GM19023 (cell line): ENCODE data around the gene FAM83C.
"Not testable (repeated sequence)": the region's sequence is repeated elsewhere in the genome, so short reads cannot be mapped to it uniquely, and the experiment has no call there.

ENCODE experiments used
- ATAC-seq: cut with Tn5 transposase; IDR thresholded peaks from one replicate; pipeline ENCODE4 v1.9.1; 2021; ENCODE audit warnings: mild to moderate bottlenecking, moderate library complexity; ENCODE audit not compliant: unreplicated experiment

Gene FAM83C

DNA sequence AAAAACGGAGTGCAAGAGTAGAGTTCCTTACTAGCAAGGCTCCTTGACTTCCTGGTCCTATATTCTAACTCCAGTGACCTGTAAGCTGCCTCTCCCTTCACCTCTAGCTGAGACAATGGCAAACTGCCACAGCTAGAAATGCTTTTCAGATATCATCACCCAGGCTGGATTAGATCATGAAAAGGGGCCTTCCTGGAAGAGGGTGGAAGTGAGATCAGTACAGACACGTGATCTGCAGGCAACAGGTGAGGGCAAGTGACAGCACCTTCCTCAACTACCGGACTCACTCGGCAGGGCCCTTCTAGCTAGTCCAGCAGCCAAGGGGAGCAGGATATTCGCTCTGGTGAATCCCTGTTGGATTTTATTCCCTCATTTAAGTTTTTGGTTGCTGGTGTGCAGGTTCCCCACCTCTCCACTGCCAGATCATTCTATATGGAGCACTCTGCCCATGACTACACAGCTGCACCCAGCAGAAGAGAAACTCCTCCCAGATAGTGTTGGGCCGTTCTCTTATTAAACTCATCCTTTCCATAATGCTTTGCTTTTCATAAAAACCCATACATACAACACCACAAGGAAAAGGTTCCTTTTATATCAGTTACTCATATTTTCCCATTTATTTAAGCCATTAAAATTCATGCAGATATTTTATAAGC lies 26.4 kb upstream of the FAM83C start:
- ATAC-seq, result no peak

DNA sequence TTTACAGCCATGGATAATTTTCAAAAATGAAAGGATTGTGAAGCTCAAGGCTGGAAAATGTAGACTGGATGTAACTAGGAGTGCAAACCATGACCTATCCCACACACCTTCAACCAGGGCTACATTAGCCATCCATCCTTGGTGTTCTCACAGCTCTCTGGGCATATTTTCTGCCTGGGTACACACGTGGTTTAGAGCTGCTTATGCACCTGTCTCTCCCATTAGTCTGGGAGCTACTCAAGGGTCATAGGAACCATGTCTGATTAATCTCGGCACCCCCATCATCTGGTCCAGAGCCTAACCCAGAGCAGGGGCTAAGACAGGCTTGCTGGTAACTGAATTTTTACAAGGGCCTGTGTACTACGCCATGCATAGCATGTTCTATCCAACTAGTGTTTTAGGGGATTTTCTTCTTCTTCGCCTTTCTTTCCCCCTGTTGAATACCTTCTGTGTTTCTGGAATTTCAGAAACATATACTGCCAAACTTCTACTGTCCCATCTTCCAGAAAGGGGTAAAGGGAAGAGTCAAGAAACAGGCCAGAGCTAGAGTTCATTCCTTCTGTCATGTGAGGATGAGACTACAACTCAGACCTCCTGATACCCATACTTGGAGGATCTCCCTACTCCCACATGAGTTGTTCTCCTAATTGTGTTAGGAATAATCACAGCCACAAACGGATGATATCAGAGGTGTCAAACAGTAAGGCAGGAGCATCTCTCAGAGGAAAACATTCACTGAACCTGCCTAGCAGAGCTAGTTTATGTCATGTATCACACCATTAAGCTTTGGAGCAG lies 25.4 kb upstream of the FAM83C start:
- no peak for ATAC-seq

DNA sequence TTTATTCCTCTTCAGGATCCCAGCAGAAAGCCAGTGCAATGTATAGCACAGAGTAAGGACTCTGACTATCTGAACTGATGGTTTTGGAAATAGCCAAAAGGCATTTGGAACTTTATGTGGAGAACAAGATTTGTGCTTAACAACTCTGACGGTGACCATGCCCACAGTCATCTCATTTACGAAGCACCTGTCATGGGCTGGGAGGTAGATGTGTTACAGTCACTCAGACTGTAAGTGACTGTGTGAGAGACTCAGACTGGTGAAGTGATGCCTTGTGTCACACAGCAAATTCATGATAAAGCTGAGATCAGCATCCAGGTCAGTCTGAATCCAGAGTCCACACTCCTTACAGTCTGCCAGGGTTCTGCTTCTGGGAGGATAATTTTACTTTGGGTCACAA lies 23.9 kb upstream of the FAM83C start:
- ATAC-seq, result no peak

DNA sequence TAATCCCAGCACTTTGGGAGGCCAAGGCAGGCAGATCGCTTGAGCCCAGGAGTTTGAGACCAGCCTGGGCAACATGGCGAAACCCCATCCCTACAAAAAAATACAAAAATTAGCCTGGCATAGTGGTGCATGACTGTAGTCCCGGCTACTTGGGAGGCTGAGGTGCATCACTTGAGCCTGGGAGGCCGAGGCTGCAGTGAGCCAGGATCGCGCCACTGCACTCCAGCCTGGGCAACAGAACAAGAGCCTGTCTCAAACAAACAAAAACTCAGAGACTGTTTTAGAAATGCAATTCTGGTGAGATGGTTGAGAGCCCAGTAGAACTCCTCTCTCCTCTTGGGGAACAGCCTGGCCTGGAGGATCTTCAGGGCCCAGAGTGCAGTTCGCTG lies 23.4 kb upstream of the FAM83C start:
- ATAC-seq, result not testable (repeated sequence)

DNA sequence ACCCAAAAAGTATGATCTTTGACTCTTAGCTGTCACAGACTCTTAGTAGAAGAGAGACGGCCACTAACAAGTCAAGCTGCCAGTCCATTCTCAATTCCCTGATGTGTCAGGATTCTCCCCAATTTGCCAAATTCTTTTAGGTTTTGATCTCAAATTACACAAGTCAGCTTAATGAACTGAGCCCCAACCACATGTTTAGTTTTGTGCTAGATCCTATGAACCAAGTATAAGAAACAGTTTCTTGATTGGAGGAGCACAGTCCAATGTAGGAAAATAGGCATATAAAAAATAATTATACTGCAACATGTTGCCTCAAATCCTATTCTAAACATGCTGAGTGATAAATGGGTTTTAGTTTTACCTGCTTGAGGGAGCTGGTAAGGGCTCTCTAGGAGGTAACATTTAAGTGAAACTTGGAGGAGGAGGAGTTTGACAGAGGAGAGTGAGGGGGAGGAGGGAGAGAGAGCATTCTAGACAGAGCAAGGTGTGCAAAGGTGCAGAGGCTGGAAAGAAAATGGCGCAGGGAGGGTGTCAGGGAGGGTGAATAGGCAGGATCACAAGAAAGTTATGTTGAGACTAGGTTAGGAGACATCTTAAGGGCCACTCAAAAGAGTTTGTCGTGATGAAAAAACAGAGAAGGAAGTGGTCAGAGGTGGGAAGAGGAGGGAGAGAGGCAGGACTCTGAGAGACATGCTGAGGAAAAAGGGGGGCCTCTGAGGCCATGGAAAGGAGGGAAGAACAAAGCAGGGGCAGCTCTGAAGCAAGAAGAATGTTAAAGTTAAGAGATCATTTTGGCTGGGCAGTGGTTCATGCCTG lies 22.8 kb upstream of the FAM83C start:
- no peak for ATAC-seq

DNA sequence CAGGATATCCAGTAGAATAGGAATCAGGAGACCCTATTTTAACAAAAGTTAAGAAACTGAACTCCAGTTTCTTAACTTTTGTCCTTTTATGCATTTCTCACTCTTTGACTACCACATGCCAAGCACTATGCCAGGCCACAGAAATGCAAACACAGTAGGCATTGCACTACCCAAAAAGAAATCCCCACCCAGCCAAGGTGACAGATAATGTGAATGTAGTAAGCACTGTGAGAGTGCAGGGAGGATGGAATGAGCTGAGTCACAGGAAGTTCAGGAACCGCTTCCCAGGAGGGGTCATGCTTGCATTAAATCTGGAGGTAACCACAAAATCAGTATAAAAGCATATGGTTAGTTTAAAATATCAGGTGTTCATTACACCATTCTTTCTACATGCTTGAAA lies 20.1 kb upstream of the FAM83C start:
- no peak for ATAC-seq

DNA sequence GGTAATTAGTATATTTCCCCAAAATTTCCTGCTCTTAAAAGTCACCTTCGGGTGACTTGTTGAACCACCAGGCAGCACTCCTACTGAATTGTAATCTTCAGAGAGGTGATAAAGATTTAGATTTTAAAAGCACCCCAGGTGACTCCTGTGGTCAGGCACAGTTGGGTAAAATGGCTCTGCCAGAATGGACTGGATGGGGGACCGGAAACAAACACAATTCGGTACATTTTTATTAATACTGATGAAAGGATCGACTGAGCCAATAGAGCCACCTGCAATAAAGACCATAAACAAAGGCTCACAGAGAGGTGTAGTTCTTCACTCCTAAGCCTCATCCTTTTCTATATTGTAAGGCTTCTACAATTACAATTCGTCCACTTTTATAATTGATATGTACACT lies 19.6 kb upstream of the FAM83C start:
- ATAC-seq, result no peak

DNA sequence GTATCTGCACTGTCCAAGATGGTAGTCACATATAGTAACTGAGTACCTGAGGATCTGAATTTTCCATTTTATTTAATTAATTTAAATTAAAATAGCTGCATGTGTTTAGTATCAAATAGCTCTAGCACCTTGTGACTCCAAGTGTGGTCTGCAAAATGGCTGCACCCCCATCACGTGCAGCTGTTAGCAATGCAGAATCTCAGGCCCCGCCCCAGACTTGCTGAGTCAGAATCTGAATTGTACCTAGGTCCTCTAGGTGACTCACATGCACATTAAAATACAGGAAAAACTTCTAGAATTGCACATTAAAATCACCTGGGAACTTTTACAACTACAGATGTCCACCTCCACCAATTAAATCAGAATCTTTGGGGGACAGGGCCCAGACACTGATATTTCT lies 19.2 kb upstream of the FAM83C start:
- no peak for ATAC-seq

DNA sequence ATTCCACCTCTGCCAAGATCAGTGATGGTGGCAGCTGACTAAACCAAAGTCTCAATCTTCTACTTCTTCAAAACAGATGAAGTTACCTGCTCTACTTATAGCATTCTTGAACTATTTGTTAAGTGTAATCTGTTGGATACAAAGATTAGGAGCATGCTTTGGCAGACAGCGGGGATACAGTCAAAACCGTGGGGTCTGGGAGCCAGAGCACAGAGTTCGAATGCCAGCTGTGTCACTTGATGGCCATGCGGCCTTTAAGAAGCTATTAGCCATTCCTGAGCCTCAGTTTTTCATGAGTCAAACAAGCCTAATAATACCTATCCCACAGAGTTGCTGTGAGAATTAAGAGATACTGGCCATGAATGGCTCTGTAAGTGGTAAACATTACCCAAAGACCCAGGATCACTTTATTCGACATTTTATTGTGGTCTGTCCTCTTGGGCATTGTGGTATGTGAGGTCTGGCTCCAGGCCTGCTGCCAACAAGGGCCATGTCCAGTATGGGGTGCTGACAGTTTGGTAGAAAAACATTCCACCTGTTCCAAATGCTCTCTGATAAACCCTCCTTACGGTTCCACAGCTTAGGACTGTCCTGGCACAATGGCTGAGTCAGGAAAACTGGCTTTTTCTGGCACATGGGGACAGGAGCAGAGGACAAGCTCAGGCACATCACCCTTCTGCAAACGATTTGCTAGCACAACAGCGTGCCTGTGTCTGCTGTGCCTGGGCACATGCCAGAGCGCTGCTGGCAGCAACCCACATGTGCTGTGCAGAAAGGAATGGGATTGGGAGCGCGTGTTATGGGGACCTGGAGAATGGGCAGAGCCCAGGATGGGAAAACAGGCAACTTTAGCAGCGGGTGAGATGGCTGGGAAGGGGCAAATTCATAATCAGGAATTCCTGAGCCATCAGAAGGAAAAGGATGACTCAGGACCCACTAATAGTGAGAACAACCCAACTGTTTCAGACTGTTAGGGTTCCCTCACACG lies 15.7 kb upstream of the FAM83C start:
- ATAC-seq, result no peak

DNA sequence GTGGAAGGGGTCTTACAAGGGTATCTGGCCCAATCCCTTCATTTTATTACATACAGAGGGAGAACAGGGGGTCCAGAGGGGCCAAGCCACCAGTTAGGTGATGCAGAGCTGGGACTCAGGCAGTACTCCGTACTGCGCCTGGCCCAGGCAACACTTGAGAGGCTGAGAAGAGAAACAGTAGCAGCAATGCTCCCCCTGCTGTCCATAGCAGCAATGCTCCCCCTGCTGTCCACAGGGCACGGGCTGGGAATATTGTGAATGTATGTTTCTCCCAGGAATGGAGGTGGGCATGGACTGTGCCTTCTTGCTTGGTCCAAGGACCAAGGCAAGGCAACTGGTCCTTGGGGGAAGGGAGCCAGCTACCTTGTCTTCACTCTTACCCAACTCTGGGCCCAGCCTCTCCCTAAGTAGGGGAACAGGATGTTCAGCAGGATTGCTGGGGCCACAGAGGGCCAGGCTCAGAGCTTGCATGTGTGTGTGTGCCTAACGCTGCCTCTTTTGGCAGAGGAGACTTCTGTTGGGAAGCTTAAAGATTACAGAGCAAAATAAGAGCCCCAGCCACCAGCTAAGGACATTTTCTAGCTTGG lies 14.8 kb upstream of the FAM83C start:
- no peak for ATAC-seq

DNA sequence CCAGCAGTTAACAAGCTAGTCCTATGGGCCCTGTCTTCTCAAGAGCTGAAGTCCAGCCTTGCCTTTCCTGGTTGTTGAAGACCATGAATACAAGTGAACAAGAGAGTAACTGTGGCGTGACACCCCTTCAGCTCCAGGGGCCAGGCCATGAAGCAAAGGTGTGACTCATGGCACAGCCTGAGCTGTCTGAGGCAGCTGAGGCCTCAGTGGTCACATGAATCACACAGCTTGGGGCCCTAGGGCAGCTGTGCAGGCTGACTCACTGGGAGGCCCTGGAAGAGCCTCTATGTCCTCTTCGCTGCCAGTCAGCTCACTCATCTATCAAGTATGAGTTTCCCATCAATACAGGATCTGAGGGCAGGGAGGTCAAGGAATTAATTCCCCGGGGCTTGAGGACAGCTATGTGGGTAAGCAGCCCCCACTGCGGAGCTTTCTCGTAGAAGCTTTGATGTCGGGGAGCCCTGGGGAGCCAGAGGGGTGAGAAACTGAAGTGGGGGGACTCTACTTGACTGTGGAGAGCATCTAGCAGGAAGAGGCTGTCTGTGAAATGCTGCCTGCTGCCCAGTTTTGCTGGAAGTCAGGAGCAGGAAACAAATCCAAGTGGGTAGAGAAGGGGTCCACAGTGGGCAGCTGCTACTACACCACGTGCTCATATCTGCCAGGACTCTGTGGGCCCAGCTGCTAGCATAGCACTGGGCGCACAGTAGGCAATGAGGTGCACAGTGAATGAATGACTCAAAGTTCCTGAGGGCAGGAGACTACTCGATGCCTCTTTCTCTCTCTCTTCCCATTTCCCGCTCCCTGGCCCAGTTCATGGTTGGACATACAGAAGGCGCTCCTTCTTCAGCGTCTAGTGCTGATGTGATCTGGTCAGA lies 13.7 kb upstream of the FAM83C start:
- no peak for ATAC-seq

DNA sequence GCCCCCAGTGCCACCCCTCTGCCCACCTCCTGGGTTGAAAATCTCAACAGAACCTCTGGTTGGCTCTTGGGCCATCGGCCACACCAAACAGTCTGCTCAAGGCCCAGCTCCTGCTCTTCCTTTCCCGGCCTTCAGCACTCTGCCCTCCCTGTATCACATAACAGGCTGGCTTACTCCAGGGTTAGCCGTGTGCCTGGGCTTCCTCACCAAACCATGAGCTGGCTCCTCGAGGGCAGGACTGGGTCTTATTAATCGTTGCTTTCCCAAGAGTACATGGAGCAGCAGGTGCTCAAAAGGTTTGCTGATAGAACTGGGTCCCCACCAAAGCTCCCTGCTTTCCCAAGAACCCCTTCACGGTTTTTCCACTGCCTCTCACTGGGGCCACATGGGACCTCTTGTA lies 12.7 kb upstream of the FAM83C start:
- ATAC-seq, result no peak

DNA sequence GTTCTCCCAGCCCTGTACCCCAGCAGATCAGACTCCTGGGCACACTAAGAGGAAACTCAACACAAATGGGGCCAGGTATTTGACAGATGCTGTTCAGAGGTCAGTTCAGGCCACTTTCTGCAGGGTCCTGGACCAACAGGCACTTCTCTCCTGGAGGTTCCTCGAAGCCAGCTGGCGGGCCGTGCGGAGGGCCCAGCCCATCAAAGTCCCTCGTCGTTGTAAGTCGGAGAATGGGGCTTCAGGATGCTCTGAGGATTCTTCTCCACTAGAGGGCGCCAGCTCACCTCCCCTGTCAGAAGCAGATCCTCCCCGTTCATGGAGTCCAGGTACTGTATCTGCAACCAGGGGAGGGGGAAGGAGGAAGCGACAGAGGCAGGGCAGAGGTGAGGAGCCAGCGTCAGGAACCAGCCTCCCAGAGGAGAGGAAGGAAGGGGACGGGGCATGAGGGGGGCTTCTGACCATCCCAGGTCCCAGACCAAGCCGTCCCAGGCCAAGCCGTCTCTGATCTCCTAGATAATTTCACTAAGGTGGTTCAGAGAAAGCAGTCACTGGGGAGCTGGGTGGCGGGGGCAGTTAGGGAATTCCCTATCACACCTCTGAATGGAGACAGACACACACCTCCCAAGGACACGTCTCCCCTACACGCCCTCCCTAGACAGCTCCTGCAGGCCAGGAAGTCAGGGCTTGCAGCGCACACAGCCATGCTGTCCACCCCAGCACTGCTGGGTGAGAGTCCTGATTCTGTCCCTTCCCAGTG lies 11.7 kb upstream of the FAM83C start:
- no peak for ATAC-seq

DNA sequence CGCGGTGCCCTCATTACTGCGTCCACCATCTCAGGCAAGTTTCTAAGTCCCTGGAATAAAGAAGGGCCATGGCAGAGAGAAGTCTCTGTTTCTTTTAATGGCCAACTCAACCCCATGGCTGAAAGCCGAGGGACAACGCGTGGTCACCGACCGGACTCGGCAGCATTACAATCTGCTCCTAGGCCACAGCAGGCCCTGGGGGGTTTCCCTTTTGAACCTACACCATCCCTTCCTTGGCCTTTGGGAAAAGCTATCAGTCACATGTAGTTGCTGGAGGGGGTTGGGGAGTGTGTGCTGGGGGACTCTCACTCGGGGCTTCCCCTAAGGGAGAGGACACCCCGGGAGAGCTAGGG lies 11.1 kb upstream of the FAM83C start:
- ATAC-seq, result no peak

DNA sequence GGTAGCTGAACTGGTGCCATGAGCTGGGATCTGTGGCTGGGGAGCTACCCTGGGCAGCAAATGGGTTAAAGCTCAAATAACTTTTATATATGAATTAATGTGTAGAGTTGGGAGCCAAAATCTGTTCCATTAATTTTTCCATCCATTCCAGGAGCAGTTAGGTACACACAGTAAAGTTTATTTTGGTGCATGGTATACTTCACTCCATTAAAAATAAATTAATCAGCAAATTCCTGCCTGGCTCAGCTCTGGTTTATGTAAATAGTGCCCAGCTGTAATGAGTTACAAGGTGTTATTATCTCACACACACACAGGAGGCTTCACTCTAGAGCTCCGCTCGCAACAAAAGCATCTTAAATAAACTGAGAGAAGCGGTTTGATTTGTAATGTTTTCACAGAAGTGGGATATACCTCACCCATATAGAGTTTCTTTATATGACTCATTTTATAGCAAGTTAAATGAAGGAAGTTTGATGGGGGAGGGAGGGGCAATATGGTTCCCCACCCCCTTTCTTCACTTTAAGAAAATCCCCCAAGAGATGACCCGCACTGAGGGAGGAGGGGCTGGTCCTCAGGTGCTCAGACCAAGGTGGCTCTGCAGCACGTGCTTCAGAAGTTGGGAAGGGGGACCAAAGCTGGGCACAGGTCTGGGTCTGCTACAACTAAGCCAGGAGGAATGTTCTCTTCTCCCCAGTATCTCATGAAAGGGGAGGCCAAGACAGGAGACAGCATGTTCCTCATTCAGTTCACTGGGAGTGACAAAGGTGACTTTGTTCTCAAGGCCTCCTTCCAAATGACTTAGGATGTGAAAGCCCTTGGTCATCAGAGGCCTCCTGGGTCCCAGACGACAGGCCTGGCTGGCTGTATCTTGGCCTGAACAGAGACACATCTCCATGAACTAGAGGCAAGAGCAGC lies 10.5 kb upstream of the FAM83C start:
- no peak for ATAC-seq

DNA sequence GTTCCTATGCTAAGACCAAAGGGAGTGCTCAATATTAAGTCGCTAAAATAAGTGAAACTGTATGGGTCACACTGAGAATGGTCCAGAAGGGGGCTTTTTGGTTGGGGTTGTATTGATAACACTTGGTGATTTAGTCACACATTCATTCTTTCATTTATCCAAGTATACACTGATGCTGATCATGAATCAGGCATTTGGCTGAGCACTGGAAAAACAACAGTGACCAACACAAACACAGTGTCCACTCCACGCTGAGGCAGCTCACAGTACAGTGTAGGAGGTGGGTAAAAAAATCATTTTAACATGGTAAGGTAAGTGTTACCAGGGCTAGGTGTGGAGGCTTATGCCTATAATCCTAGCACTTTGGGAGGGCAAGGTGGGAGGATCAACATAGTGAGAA lies 9.2 kb upstream of the FAM83C start:
- no peak for ATAC-seq

DNA sequence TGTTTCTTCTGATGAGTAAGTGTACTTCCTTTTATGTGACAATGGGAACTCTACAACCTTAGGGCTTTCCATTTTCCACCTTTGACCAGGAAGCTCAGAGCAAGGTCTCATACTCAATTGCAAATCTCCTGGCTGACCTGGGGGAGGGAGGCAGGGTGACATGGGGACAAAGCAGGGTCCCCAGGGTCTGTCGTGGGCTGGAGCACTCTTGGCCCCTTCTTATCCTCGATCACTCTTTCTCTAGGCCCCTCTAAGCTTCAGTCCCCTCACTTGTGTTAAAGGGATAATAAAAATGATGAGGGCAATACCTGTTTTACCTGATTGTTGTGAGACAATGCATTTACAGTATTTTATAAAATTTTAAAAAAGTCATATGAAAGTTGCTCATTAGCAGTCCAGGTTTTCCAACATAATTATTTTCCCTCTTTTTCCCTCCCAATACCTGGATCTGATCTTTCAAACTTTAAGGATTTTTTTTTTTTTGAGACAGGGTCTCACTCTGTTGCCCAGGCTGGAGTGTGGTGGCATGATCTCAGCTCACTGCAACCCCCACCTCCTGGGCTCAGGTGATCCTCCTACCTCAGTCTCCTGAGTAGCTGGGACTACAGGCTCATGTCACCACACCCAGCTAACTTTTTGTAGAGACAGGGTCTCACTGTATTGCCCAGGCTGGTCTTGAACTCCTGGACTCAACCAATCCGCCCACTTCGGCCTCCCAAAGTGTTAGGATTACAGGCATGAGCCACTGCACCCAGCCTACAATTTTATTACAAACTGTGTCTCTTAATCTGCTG lies 8.4 kb upstream of the FAM83C start:
- no peak for ATAC-seq
